HG03432 (cell line): ENCODE data around the gene PPY.
"Not testable (repeated sequence)": the region's sequence is repeated elsewhere in the genome, so short reads cannot be mapped to it uniquely, and the experiment has no call there.

ENCODE experiments used
- ATAC-seq: cut with Tn5 transposase; IDR thresholded peaks from one replicate; pipeline ENCODE4 v1.9.1; 2021; ENCODE audit warnings: mild to moderate bottlenecking, moderate library complexity; ENCODE audit not compliant: unreplicated experiment

PPY gene

DNA sequence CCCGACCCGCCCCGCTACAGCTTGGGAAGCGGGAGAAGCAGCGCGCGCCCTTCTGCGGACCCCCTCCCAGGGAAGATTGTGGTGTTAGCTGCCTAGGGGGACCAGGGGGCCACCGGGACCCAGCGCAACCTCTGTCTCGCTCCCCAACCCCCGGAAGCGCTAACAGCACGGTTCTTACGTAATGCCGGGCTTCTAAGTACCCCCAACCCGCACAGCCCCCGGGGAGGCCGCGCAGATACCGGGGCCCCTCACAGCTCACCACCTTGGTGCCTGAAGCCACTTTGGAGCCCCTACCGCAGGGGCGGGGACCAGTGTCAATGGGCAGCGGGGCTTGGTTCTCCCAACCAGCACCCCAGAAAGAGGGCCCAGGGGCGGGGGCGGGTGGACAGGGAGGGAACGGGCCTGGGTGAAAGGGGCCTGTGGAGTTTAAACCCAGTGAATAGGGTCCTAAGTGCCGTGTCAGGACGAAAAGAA lies 35.3 kb downstream of the PPY start:
- ATAC-seq: no peak

DNA sequence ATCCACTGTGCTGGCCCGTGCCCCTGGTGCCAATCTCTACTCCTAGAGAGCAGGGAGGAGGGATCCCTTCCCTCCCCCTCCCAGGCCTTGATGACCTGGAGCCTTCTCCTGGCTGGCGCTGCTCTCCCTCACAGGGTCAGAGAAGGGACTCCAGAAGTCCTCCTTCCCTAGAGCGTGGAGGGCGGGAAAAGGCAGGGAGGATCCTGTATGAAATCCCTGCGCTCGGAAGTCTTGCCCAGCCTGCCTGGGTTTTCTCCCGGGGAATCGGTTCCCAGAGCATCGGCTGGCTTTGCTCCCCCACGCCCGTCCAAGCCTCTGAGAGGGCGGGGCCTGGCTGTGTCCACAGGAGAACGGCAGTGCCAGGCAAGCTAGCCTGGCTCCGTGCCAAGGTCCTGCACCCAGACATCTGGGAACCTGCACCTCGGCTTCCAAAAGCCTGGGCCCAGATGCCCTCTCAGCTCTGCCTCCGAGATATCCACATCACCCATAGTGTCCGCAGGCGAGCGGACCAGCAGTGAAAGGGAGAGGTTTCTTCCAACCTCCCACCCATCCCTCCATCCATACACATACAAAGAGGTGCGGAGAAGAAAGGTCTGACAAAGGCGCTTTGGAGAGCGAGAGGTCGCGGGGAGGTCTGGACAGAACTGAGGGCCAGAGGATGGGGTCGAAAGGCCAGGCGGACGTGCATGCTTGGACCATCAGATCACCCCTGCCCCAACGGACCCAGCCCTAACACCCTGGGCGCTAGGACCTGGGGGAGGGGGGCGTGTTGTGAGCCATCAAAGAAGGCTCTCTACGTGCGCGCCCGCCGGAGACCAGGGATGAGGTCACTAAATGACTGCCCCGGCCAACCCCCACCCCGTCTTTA lies 36.1 kb downstream of the PPY start:
- ATAC-seq: no peak

DNA sequence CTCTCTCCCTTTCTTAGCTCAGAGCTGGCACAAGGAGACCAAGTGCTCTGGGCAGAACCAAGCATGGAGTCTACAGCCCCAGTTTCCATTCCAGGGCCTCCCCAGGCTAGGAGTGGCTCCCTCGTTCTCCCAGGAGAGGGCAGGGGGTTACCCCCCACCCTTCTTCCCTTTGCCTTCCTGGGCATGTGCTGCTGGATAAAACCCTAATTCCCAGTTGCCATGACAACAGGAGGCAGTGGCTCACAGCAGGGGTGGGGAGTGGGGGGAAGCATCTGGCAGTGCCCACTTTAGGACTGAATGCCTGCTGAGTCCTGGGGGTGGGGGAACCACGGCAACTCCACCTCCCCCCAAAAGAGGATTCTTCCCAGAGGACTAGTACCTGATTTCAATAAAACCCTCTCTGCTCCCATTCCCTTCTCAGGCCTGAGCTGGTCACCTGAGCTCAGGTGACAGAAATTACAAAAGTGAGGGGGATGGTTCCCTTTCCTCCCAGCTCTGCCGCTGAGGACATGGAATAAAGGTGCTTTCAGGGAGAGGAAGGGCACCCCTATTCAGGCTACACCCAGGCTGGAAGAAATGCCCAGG lies 36.8 kb downstream of the PPY start:
- no peak for ATAC-seq

DNA sequence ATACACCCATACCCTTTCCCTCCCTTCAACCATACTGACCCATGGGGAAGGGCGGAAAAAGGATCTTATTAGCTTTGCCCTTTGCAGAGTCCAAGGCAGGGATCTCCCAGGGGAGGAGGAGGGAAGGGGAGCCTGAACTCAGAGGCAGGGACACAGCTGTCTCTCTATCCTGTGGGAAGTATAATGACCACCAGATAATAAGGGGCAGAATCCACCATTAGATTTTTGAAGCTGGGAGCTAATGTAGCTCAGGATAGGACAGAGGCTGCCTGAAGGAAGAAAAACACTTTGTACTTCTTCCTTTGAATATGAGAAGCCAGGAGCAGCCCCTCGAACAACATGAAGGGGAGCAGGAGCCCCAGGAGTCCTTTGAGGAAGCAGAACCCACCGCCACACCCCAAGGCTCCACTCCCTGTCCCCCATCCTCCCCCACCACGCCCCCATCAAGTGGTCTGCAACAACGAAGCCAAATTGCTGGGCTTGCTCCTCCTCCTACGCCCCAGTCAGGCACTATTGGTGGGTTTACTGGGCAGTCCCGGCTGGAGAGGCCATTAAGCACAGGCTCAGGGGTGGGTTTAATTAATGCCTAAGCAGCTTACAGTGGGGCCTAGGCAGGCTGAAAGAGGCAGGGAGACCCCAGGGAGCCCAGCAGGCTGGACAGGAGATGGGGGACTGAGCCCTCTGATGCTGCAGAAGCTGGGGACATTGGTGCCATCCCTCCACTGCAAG lies 40.3 kb downstream of the PPY start:
- ATAC-seq: no peak

DNA sequence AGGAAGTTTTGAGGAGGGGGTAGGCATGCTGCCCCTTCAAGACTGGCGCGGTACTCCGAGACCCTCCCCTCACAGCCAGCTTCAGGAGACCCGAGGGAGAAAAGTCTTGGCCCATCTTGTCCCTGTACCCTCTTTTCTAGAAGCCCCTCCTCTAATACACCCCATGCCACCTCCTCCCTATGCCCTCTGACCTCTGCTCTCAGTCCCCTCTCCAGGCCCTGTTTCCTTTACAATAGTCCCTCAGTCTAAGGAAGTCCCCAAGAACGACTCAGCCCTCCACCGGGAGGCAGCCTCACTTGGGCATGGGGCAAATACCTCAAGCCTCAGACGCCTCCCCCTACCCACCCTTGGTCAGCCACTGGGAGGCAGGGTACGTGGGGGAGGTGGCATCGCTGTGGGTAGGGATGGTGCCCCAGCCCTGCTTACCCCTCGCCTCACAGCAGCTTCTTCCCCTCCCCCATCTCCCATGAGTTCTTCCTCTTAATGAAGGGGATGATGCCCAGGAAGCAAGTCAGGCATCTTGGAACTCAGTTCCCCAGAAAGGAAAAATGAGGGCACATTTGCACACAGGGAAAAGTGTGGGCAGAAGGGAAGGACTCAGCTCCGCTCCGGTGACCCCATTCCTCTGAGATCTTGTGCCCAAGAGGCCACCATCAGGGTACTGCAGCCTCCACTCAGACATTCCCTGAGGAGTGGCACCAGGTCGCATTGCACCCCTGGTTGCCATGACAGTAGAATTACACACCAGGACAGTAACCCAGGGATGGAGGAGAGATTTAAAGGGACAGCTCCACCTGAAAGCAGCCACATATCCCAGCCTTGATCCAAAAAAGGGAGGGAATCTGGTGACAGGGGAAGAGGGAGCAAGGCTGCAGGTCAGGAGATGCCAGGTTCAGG lies 41.2 kb downstream of the PPY start:
- ATAC-seq: no peak

DNA sequence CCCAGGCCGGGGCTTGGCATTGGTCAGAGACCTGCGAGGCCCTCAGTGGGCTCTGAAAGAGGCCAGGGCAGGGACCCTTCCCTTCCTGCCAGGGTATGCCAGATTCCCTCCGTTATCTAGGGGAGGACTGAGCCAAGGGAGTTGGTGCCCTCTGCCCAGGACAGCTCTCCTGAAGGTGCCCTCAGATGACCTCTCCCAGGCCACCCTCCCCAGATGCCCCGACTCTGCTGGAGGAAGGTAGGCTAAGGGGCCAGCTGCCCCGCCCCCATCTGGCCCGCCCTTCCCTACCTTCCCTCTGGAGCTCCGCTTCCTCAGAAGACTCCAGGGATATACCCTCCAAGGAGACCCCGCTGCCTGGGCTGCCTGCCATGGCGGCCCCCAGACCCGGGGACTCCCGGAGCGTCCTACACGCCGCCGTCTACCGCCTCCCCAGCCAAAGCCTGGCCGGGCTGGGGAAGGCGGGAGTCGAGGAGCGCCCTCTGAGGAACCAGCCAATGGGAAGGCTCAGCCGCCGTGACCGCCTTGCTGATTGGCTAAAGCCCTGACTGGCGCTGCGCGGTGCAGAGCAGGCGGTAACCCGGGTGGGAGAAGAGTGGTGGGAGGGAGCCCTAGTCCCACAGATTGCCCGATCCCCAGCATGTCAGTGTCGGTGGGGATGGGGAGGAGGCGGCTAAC lies 42.0 kb downstream of the PPY start:
- ATAC-seq: peak; percentile 53

DNA sequence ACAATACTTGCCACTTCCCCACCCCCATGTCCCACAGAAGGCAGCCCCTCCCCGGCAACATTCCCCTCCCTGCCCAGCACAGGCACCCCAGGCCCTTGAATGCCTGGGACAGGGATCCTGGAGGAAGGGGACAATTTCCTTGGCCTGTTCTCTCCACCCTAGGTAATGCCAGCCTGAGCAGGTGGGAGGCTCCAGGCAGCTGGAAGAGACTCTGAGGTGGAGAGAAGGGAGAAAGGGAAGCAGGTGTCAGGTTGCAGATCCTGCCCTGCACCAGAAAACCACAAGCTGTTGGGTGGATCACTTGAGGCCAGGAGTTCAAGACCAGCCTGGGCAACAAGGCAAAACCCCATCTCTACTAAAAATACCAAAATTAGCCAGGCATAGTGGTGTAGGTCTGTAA lies 43.8 kb downstream of the PPY start:
- ATAC-seq: no peak

DNA sequence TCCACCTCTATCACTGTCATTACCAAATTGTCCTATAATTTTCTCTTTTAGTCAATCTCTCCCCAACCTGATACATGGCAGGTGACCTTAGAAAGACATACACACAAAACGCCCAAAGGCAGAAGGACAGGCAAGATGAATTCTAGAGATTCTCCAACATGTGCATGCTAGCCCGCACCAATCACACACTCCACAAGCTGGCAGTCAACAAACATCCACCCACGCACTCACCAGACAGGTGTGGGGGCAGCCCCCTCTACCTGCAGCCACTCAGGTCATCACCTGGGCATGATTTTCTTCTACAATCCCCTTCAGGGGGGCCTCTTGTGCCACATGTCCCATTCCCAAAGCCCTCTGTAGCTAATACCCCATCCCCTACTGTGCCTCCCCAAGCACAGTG lies 44.4 kb downstream of the PPY start:
- no peak for ATAC-seq

DNA sequence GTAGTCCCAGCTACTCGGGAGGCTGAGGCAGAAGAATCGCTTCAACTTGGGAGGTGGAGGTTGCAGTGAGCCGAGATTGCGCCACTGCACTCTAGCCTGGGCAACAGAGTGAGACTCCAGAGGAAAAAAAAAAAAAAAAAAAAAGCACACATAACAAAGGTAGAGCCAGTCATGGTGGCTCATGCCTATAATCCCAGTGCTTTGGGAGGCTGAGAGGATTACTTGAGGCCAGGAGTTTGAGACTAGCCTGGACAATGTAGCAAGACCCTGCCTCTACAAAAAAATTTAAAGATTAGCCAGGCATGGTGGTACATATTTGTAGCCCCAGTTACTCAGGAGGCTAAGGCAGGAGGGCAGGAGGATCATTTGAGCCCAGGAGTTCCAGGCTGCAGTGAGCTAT lies 47.8 kb downstream of the PPY start:
- ATAC-seq: not testable (repeated sequence)

DNA sequence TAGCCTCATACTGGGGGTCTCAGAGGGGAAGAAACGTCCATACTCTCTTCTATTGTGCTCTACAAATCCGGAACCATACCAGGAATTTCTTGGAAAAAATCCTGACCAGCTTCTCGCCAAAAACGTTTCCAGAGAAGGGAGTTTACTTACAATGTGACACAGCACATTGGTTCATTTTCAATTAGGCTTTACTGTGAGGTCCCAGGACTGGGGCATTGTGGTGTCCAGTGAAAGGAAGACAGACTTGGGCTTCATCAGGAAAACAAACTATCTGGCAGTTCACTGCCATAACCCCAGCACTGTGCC lies 49.7 kb downstream of the PPY start:
- ATAC-seq: no peak

DNA sequence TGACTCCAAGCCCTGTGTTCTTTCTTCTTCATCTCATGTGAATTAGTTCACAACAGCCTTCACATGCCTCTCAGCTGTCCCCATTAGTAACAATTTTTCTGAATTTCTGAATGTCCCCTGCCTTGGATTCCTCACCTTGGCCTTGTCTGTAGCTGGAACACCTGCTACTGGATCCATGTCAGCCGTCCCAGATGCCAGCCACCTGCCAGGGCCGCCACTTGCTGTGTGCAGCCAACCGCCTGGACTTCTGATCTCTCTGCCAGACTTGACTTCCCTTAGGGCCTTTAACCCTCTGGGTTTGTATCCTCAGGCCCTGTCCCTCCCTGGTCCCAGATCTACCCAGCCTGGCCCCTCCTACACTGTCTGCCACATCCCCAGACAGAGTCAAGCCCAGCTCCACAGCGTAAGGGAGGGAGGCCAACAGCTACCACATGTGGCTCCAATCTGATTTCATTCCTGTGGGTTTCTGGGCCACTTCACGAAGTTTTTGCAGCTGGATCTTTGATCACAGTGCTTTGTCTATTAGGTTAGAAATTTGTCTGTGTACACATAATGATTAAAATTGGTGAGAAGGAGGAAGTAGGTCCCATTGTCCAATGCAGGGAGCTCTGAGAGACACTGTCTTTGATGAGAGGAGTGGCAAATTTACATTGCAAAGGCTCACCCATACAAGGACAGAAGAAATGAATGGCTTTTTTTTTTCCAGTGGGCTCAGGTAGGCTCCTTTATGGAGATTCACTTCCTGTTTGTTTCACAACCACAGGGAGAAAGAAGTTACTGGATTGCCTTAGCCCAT lies 50.2 kb downstream of the PPY start:
- ATAC-seq: no peak
